Activated naive CD8-positive, alpha-beta T cell (primary cell): ENCODE data around the gene YWHAG.
"Not testable (repeated sequence)": the region's sequence is repeated elsewhere in the genome, so short reads cannot be mapped to it uniquely, and the experiment has no call there.

ENCODE experiments used
- H3K27ac Mint-ChIP-seq: one replicate; pipeline ENCODE4 v1.8.0; 2021; ENCODE audit warnings: mixed read lengths
- H3K27me3 Mint-ChIP-seq: one replicate; pipeline ENCODE4 v1.8.0; 2021; ENCODE audit warnings: mixed read lengths
- H3K36me3 Mint-ChIP-seq: one replicate; pipeline ENCODE4 v1.8.0; 2021; ENCODE audit warnings: mixed read lengths
- H3K4me1 Mint-ChIP-seq: one replicate; pipeline ENCODE4 v1.8.0; 2021; ENCODE audit warnings: low read depth, mixed read lengths
- H3K4me3 Mint-ChIP-seq: one replicate; pipeline ENCODE4 v1.8.0; 2021; ENCODE audit warnings: mild to moderate bottlenecking, mixed read lengths
- H3K9me3 Mint-ChIP-seq: one replicate; pipeline ENCODE4 v1.8.0; 2021; ENCODE audit warnings: low read depth, mixed read lengths

The YWHAG gene

GRCh38 chr7:76346097-76346496, 12.7 kb downstream of the YWHAG start:
- Mint-ChIP-seq H3K9me3 (no peaks in the 10 kb centered on the region), H3K27ac (peak overlapping the region; percentile 86), H3K4me3 (peak overlapping the region; percentile 50), H3K4me1 (peaks cover 67% of the 10 kb centered on the region), H3K36me3 (peaks cover 28% of the 10 kb centered on the region), H3K27me3 (no peaks in the 10 kb centered on the region)

- H3K4me1 Mint-ChIP-seq = peaks cover 69% of the 10 kb centered on the region
Observed at GRCh38 chr7:76343931-76344321, 14.9 kb downstream of the YWHAG start.

GRCh38 chr7:76343294-76343930, 15.4 kb downstream of the YWHAG start:
- no peaks in the 10 kb centered on the region for H3K9me3 Mint-ChIP-seq
- H3K36me3 Mint-ChIP-seq = peaks cover 28% of the 10 kb centered on the region

More at GRCh38 chr7:76343931-76344321, 14.9 kb downstream of the YWHAG start:
- Mint-ChIP-seq H3K9me3 (no peaks in the 10 kb centered on the region), H3K27ac (peak overlapping the region; percentile 64), H3K36me3 (peaks cover 28% of the 10 kb centered on the region), H3K27me3 (no peaks in the 10 kb centered on the region), H3K4me3 (no peak overlapping the region)

GRCh38 chr7:76342222-76342621, 16.6 kb downstream of the YWHAG start:
- H3K4me1 Mint-ChIP-seq = peaks cover 71% of the 10 kb centered on the region

More at GRCh38 chr7:76343294-76343930, 15.4 kb downstream of the YWHAG start:
- no peak overlapping the region for H3K4me3 Mint-ChIP-seq
- peak overlapping the region; percentile 64 for H3K27ac Mint-ChIP-seq
- no peaks in the 10 kb centered on the region for H3K27me3 Mint-ChIP-seq
- H3K4me1 Mint-ChIP-seq = peaks cover 74% of the 10 kb centered on the region

GRCh38 chr7:76340617-76341131, 18.1 kb downstream of the YWHAG start:
- Mint-ChIP-seq H3K4me1 (peaks cover 67% of the 10 kb centered on the region), H3K27me3 (no peaks in the 10 kb centered on the region), H3K36me3 (peaks cover 11% of the 10 kb centered on the region), H3K4me3 (no peak overlapping the region), H3K9me3 (no peaks in the 10 kb centered on the region), H3K27ac (no peak overlapping the region)

More at GRCh38 chr7:76342222-76342621, 16.6 kb downstream of the YWHAG start:
- no peaks in the 10 kb centered on the region for H3K9me3 Mint-ChIP-seq
- H3K4me3 Mint-ChIP-seq = no peak overlapping the region
- H3K27ac Mint-ChIP-seq = no peak overlapping the region
- peaks cover 24% of the 10 kb centered on the region for H3K36me3 Mint-ChIP-seq
- H3K27me3 Mint-ChIP-seq = no peaks in the 10 kb centered on the region

GRCh38 chr7:76338298-76339084, 20.3 kb downstream of the YWHAG start:
- Mint-ChIP-seq H3K4me1 (peaks cover 61% of the 10 kb centered on the region), H3K36me3 (peaks cover 7% of the 10 kb centered on the region), H3K27ac (no peak overlapping the region), H3K4me3 (no peak overlapping the region), H3K9me3 (no peaks in the 10 kb centered on the region), H3K27me3 (no peaks in the 10 kb centered on the region)

GRCh38 chr7:76337147-76337546, 21.6 kb downstream of the YWHAG start:
- no peak overlapping the region for H3K4me3 Mint-ChIP-seq
- peaks cover 57% of the 10 kb centered on the region for H3K4me1 Mint-ChIP-seq
- no peak overlapping the region for H3K27ac Mint-ChIP-seq

GRCh38 chr7:76336094-76336493, 22.7 kb downstream of the YWHAG start:
- Mint-ChIP-seq H3K4me3 (no peak overlapping the region), H3K36me3 (no peaks in the 10 kb centered on the region), H3K27ac (no peak overlapping the region), H3K9me3 (no peaks in the 10 kb centered on the region), H3K27me3 (no peaks in the 10 kb centered on the region), H3K4me1 (peaks cover 54% of the 10 kb centered on the region)

More at GRCh38 chr7:76337147-76337546, 21.6 kb downstream of the YWHAG start:
- no peaks in the 10 kb centered on the region for H3K9me3 Mint-ChIP-seq
- no peaks in the 10 kb centered on the region for H3K27me3 Mint-ChIP-seq
- H3K36me3 Mint-ChIP-seq = no peaks in the 10 kb centered on the region

GRCh38 chr7:76335417-76335816, 23.4 kb downstream of the YWHAG start:
- H3K27me3 Mint-ChIP-seq, H3K27ac Mint-ChIP-seq, H3K9me3 Mint-ChIP-seq, H3K36me3 Mint-ChIP-seq, H3K4me3 Mint-ChIP-seq: not testable (repeated sequence)
- peaks cover 49% of the 10 kb centered on the region for H3K4me1 Mint-ChIP-seq

- Mint-ChIP-seq H3K27me3 (no peaks in the 10 kb centered on the region), H3K9me3 (no peaks in the 10 kb centered on the region), H3K4me3 (no peak overlapping the region), H3K4me1 (peaks cover 44% of the 10 kb centered on the region), H3K36me3 (peaks cover 4% of the 10 kb centered on the region), H3K27ac (no peak overlapping the region)
Observed at GRCh38 chr7:76334320-76334967, 24.3 kb downstream of the YWHAG start.

GRCh38 chr7:76333511-76334101, 25.2 kb downstream of the YWHAG start:
- peak overlapping the region; percentile 22 for H3K27ac Mint-ChIP-seq
- peaks cover 7% of the 10 kb centered on the region for H3K36me3 Mint-ChIP-seq

GRCh38 chr7:76332078-76332477, 26.7 kb downstream of the YWHAG start:
- Mint-ChIP-seq H3K9me3 (no peaks in the 10 kb centered on the region), H3K27me3 (no peaks in the 10 kb centered on the region), H3K4me1 (peaks cover 45% of the 10 kb centered on the region), H3K27ac (no peak overlapping the region), H3K4me3 (no peak overlapping the region), H3K36me3 (peaks cover 7% of the 10 kb centered on the region)

More at GRCh38 chr7:76333511-76334101, 25.2 kb downstream of the YWHAG start:
- Mint-ChIP-seq H3K27me3 (no peaks in the 10 kb centered on the region), H3K9me3 (no peaks in the 10 kb centered on the region), H3K4me3 (no peak overlapping the region), H3K4me1 (peaks cover 45% of the 10 kb centered on the region)

- no peaks in the 10 kb centered on the region for H3K27me3 Mint-ChIP-seq
- no peak overlapping the region for H3K4me3 Mint-ChIP-seq
- peaks cover 10% of the 10 kb centered on the region for H3K36me3 Mint-ChIP-seq
- no peak overlapping the region for H3K27ac Mint-ChIP-seq
- H3K4me1 Mint-ChIP-seq = peaks cover 39% of the 10 kb centered on the region
- no peaks in the 10 kb centered on the region for H3K9me3 Mint-ChIP-seq
Observed at GRCh38 chr7:76330673-76331072, 28.1 kb downstream of the YWHAG start.

GRCh38 chr7:76330261-76330660, 28.5 kb downstream of the YWHAG start:
- Mint-ChIP-seq H3K4me3 (no peak overlapping the region), H3K36me3 (peaks cover 10% of the 10 kb centered on the region), H3K27ac (no peak overlapping the region), H3K9me3 (no peaks in the 10 kb centered on the region), H3K4me1 (peaks cover 39% of the 10 kb centered on the region), H3K27me3 (no peaks in the 10 kb centered on the region)
